HepG2 (cell line): ENCODE data around the gene ARHGEF40. TPM values are rescaled to one million over a fixed set of nuclear protein-coding genes. Genes with fewer than 3 reads are reported as not detected.
A peak's percentile ranks its signal among the peaks of the same experiment; 100 is the strongest.

Experiments
- ATAC-seq: fragments of 200-7000 bp; cut with Tn5 transposase; 3 replicates; pipeline ENCODE4 v1.9.1; 2020; ENCODE audit warnings: mild to moderate bottlenecking, moderate library complexity
- BruUV-seq: library from RNA; stranded (reverse); fragments of 400-500 nt; replicated peaks from 2 replicates; lab custom pipeline; 2021; lab: Mats Ljungman, UMichigan
- CTCF ChIA-PET: fragments of 300-600 bp; formaldehyde crosslinking; extraction: SDS; loops from one replicate; lab custom pipeline; 2021; ENCODE audit warnings: low total read pairs, inconsistent platforms, low intra/inter-chr PET ratio; lab: Yijun Ruan, JAX
- POLR2A ChIA-PET: fragments of 350-600 bp; sonication (Branson Sonifier 250); formaldehyde crosslinking; loops from one replicate; lab custom pipeline; 2020; ENCODE audit warnings: antibody characterized with exemption, inconsistent platforms; lab: Yijun Ruan, JAX
- DNase-seq: peaks from one replicate; pipeline ENCODE4 v3.0.0-alpha.2; 2015; ENCODE audit warnings: low spot score
- FAIRE-seq: peaks from 3 replicates; lab custom pipeline; 2011; peaks lifted over from hg19 to GRCh38; lab: Jason Lieb, UNC
- H2AFZ ChIP-seq: one replicate; pipeline ENCODE4 v1.6.1; 2011; ENCODE audit warnings: low read length, inconsistent platforms
- H3K27ac ChIP-seq: fragments of 300-600 bp; 3 replicates; pipeline ENCODE4 v1.8.0; 2011; ENCODE audit warnings: mixed run types, mild to moderate bottlenecking, mixed read lengths, low read length, inconsistent platforms; ENCODE audit not compliant: insufficient read depth; ENCODE audit errors: extremely low read length
- H3K27me3 ChIP-seq, 2 experiments: fragments of 200-600 bp in 1 of 2; 2 replicates in 1 of 2; 3 replicates in 1 of 2; pipeline versions ENCODE4 v1.6.0 to v1.8.0; 2011; ENCODE audit warnings: low read length in 2 of 2, mild to moderate bottlenecking in 2 of 2, moderate library complexity in 2 of 2, inconsistent platforms in 1 of 2; ENCODE audit not compliant: insufficient read depth in 2 of 2, control insufficient read depth in 1 of 2
- H3K36me3 ChIP-seq, 2 experiments: fragments of 200-600 bp in 1 of 2; replicated peaks in 1 of 2; 2 replicates in 1 of 2; 3 replicates in 1 of 2; pipeline versions ENCODE4 v1.5.1 to v1.8.0; 2011; ENCODE audit warnings: low read length in 2 of 2, inconsistent platforms in 1 of 2; ENCODE audit not compliant: insufficient read depth in 2 of 2, control insufficient read depth in 1 of 2
- H3K4me1 ChIP-seq: 2 replicates; pipeline ENCODE4 v1.5.1; 2012; ENCODE audit warnings: low read length, inconsistent platforms; ENCODE audit not compliant: insufficient read depth
- H3K4me2 ChIP-seq: 2 replicates; pipeline ENCODE4 v1.6.0; 2011; ENCODE audit warnings: low read depth, low read length, inconsistent platforms
- H3K4me3 ChIP-seq, 3 experiments: fragments of 200-600 bp in 1 of 3; sonication (generic), shearing (Covaris generic) in 1 of 3; replicated peaks in 1 of 3; 2 replicates each; pipeline ENCODE4 v1.5.1; 2011 to 2016; ENCODE audit warnings: low read length in 3 of 3, inconsistent platforms in 2 of 3, low read depth in 2 of 3, mild to moderate bottlenecking in 2 of 3, control low read depth in 1 of 3, mixed read lengths in 1 of 3; ENCODE audit not compliant: insufficient read depth in 1 of 3
- H3K79me2 ChIP-seq: one replicate; pipeline ENCODE4 v1.6.1; 2011; ENCODE audit warnings: low read length, inconsistent platforms; ENCODE audit not compliant: insufficient read depth
- H3K9ac ChIP-seq: 2 replicates; pipeline ENCODE4 v1.6.0; 2011; ENCODE audit warnings: mild to moderate bottlenecking, low read depth, low read length, inconsistent platforms; ENCODE audit not compliant: insufficient read depth
- H3K9me3 ChIP-seq: 2 replicates; pipeline ENCODE4 v1.5.1; 2012; ENCODE audit warnings: mild to moderate bottlenecking, low read length
- H4K20me1 ChIP-seq: 2 replicates; pipeline ENCODE4 v1.6.0; 2011; ENCODE audit warnings: inconsistent platforms, mild to moderate bottlenecking, low read length, moderate library complexity; ENCODE audit not compliant: insufficient read depth
- GATAD2A ChIP-seq: IDR thresholded peaks from 2 replicates; pipeline ENCODE4 v1.6.1; 2016
- HBP1 ChIP-seq: IDR thresholded peaks from 2 replicates; pipeline ENCODE4 v1.6.1; 2016; ENCODE audit warnings: low read depth, control low read depth
- RARA ChIP-seq: IDR thresholded peaks from 2 replicates; pipeline ENCODE4 v1.6.1; 2016; ENCODE audit warnings: missing genetic modification reagents, missing compliant biosample characterization
- SIN3A ChIP-seq: IDR thresholded peaks from 2 replicates; pipeline ENCODE4 v1.6.1; 2011; ENCODE audit warnings: low read depth, mild to moderate bottlenecking, control low read depth, low read length, borderline replicate concordance
- THAP11 ChIP-seq: IDR thresholded peaks from 2 replicates; pipeline ENCODE4 v1.6.1; 2016; ENCODE audit warnings: missing biosample characterization, missing genetic modification reagents
- ZBTB25 ChIP-seq: IDR thresholded peaks from 2 replicates; pipeline ENCODE4 v1.6.1; 2018; ENCODE audit warnings: missing genetic modification reagents
- ZFP91 ChIP-seq: sonication (generic); formaldehyde crosslinking; IDR thresholded peaks from 2 replicates; pipeline ENCODE4 v1.9.0; 2022; ENCODE audit warnings: missing genetic modification reagents, mild to moderate bottlenecking, borderline replicate concordance
- ZNF737 ChIP-seq: sonication (generic); formaldehyde crosslinking; IDR thresholded peaks from 2 replicates; pipeline ENCODE4 v1.5.0; 2020; ENCODE audit warnings: missing genetic modification reagents, mild to moderate bottlenecking, borderline replicate concordance
- ZNF878 ChIP-seq: sonication (generic); formaldehyde crosslinking; IDR thresholded peaks from 2 replicates; pipeline ENCODE4 v1.8.1; 2023; ENCODE audit warnings: mild to moderate bottlenecking, missing genetic modification reagents, moderate library complexity
- ZSCAN12 ChIP-seq: sonication (generic); formaldehyde crosslinking; IDR thresholded peaks from 2 replicates; pipeline ENCODE4 v1.9.0; 2021; ENCODE audit warnings: mild to moderate bottlenecking, missing genetic modification reagents
- WGBS: methylation state at CpG from one replicate; pipeline ENCODE4 v1.1.6; 2017; ENCODE audit warnings: low lambda C conversion rate; 5-methylcytosine and 5-hydroxymethylcytosine counted together
- in situ Hi-C: cut with HindIII; loops from 2 replicates; pipeline ENCODE4 v1.10.0; 2017; ENCODE audit warnings: low pct_unique_long_range_greater_than_20kb; ENCODE audit not compliant: extremely low pct_ligation_motif_present
- intact Hi-C: fragments of 100-400 bp; cut with micrococcal nuclease; formaldehyde crosslinking; loops from one replicate; pipeline ENCODE4 v1.10.0; 2022; ENCODE audit not compliant: unreplicated experiment
- polyA plus RNA-seq, 8 experiments: library from polyadenylated mRNA; depleted of rRNA in 3 of 8; stranded (reverse) in 7 of 8; unstranded in 1 of 8; fragments of >200 nt; fragmentation: Illumina TruSeq in 4 of 8; extraction: Trizol in 4 of 8; gene quantifications; 2 replicates each; pipeline versions ENCODE4 v1.2.1 to v1.2.3, GENCODE V29; 2011 to 2016; ENCODE audit warnings: low read depth in 4 of 8, missing spikeins in 1 of 8, mixed read lengths in 1 of 8; ENCODE audit not compliant: insufficient read depth in 1 of 8
- total RNA-seq, 5 experiments: library from RNA; depleted of rRNA; stranded (reverse); fragments of >200 nt; fragmentation: Illumina TruSeq; extraction: Trizol; gene quantifications; 2 replicates each; pipeline ENCODE4 v1.2.3, GENCODE V29; 2016; ENCODE audit warnings: low read depth in 1 of 5

The ARHGEF40 gene
- total and polyA plus RNA-seq, 2 of the 13 experiments (the other 11 are each of a cell fraction or from before 2014, with no cell fraction given) = 28.1 to 78.1 TPM

GRCh38 chr14:21093769-21094681 is 23.9 kb downstream of the ARHGEF40 start (continued):
- TF ChIP-seq ZFP91 = no peak

- Histone ChIP-seq H3K79me2 (peaks cover 30% of the 10 kb centered on the region), H3K27me3 (no peaks in the 10 kb centered on the region; a peak in 1 of 5 replicates), H3K27ac (no peak overlapping the region), H3K4me3 (no peak overlapping the region), H3K4me2 (no peak overlapping the region), H3K36me3 (peaks cover 14 to 26% of the 10 kb centered on the region in 2 experiments), H3K9me3 (no peaks in the 10 kb centered on the region), H2AFZ (no peak overlapping the region), H3K9ac (no peak overlapping the region), H3K4me1 (peaks cover 56% of the 10 kb centered on the region), H4K20me1 (peaks cover 8% of the 10 kb centered on the region; the same call in 1 of the 2 replicates)
- ATAC-seq (no peak), DNase-seq (no peak), FAIRE-seq (no peak)
- ChIA-PET CTCF (interaction anchor here (1.5 to 12.2 kb wide), 3 partner anchors 10 to 81 kb away, joined by 4 to 320 read pairs (median 135); partner anchors contain the start of gene ARHGEF40), POLR2A (interaction anchor here (1.6 to 7.8 kb wide), 6 partner anchors 8 to 48 kb away, joined by 4 to 91 read pairs (median 24); partner anchors contain the start of gene ARHGEF40)
- intact Hi-C loops = loop anchor here (1.0 kb wide), 1 partner anchor 9 kb away; no protein-coding TSS in a partner anchor
- in situ Hi-C loops = no loop called here
- no TSS peak for BruUV-seq
- 94% methylated on average over 6 of the region's 6 CpGs for WGBS
- TF ChIP-seq RARA (CRISPR knock-in tag) = 0 out of 2 replicates have a peak, but pooled peaks have one; percentile 27
- TF ChIP-seq THAP11 (CRISPR knock-in tag) = peak; percentile 35; the same call in 1 of the 2 replicates
- TF ChIP-seq ZBTB25 (CRISPR knock-in tag) = 0 out of 2 replicates have a peak, but pooled peaks have one; percentile 65
- TF ChIP-seq GATAD2A = peak; percentile 38; the same call in 1 of the 2 replicates
- peak; percentile 73; the same call in 1 of the 2 replicates for TF ChIP-seq HBP1 (CRISPR knock-in tag)
- TF ChIP-seq SIN3A = 0 out of 2 replicates have a peak, but pooled peaks have one; percentile 41
- 0 out of 2 replicates have a peak, but pooled peaks have one; percentile 64 for TF ChIP-seq ZSCAN12 (CRISPR knock-in tag)
- TF ChIP-seq ZNF737 (CRISPR knock-in tag) = no peak
- TF ChIP-seq ZNF878 = 0 out of 2 replicates have a peak, but pooled peaks have one; percentile 40
Observed at GRCh38 chr14:21095430-21096205, 25.5 kb downstream of the ARHGEF40 start.
